NAMALWA (cell line): ENCODE data around the gene TTL.

ENCODE experiments used
- DNase-seq: peaks from one replicate; pipeline ENCODE4 v3.0.0-alpha.2; 2015; ENCODE audit warnings: low spot score

The TTL gene

GRCh38 chr2:112583497-112584133 lies 101.7 kb downstream of the TTL start:
- DNase-seq, result peak; percentile 20

- DNase-seq, result peak; percentile 92
Measured at GRCh38 chr2:112584134-112584890, 102.4 kb downstream of the TTL start, which contains the start of gene CHCHD5. TSS of gene CHCHD5 (plus strand) at chr2:112584609. CDS start at chr2:112584648, 39 bp downstream.

DNA sequence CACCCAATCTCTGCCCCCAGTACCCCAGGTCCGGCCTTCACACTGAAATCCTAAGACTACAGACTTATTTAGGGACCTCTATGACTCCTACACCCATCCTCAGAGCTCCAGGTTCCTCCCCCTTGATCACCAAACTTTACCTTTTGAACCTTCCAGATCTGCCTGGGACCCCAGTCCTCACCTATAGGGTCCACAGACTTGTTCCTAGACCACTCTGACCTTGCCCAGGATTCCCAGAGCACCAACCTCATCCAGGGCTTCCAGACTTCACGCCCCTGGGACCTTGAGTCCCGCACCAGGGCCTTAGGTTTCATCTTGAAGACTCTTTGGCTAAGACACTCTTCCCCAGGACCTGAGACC lies 102.9 kb downstream of the TTL start:
- DNase-seq, result no peak

DNA sequence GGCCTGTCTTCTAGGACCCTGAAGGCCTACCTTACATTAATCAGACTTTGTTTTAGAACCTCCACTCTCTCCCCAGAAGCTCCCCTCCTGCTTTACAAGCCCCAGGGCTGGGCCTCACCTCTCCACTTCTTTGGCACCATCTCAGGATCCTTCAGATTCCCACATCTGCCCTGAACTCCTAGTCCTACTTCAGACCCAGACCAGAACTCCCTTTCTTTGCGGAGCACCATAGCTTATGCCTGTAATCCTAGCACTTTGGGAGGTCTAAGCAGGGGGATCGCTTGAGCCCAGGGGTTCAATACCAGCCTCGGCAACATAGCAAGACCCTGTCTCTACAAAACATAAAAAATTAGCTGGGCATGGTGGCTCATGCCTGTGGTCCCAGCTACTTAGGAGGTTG lies 103.4 kb downstream of the TTL start:
- no peak for DNase-seq

DNA sequence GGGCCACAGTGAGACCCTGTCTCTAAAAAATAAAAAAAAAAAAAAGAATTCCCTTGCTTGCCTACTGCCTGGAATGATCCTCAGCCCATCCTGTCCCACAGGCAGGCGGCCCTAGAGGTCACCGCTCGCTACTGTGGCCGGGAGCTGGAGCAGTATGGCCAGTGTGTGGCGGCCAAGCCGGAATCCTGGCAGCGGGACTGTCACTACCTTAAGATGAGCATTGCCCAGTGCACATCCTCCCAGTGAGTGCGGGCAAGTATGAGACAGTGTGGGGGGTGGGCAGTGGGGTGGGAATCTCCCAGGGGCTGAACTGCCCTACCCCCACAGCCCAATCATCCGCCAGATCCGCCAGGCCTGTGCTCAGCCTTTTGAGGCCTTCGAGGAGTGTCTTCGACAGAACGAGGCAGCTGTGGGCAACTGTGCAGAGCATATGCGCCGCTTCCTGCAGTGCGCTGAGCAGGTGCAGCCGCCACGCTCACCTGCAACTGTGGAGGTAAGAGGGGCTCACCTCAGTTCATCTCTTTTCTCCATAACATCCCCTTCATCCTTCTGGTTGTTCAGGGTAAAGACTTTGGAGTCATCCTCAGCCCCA lies 104.0 kb downstream of the TTL start:
- no peak for DNase-seq

DNA sequence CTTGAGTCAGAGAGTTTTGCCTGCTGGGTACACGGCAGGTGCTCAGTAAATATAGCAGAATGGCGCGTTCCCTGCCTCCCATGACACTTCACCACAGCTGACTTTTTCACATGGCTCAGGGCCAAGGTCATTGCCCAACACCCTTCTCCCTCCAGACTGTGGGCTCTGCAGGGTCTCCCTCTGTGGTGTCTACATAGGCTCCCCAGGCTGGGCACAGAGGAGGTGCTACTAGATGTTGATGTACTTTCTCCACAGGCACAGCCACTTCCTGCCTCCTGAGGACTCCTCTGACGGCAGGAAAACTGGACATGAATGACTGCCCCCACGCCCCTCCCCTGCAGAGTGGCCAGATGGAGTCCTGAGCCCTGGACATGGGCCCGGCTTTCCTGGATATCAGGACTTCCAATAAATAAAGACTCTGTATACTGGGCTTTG lies 106.7 kb downstream of the TTL start:
- no peak for DNase-seq
